OCI-LY1 (cell line): ENCODE measurements around the gene SMIM5.

ENCODE experiments used
- H2AFZ ChIP-seq: fragments of 200-600 bp; sonication (generic), shearing (Covaris generic); 2 replicates; pipeline ENCODE4 v1.6.0; 2014; ENCODE audit warnings: antibody characterized with exemption, mild to moderate bottlenecking, low read length
- H3F3A ChIP-seq: fragments of 200-600 bp; sonication (generic), shearing (Covaris generic); 2 replicates; pipeline ENCODE4 v1.6.0; 2014; ENCODE audit warnings: mild to moderate bottlenecking, antibody characterized with exemption, low read length, moderate library complexity; ENCODE audit not compliant: insufficient read depth
- H3K27ac ChIP-seq: fragments of 200-600 bp; sonication (generic); 2 replicates; pipeline ENCODE4 v1.5.1; 2014; ENCODE audit warnings: low read length, mixed run types, mild to moderate bottlenecking, low read depth; ENCODE audit not compliant: poor library complexity, severe bottlenecking
- H3K27me3 ChIP-seq: fragments of 200-600 bp; sonication (generic); 2 replicates; pipeline ENCODE4 v1.6.0; 2014; ENCODE audit warnings: antibody characterized with exemption, mild to moderate bottlenecking, low read length, moderate library complexity; ENCODE audit not compliant: insufficient read depth
- H3K36me3 ChIP-seq: fragments of 200-600 bp; sonication (generic); 2 replicates; pipeline ENCODE4 v1.6.1; 2014; ENCODE audit warnings: mild to moderate bottlenecking, antibody characterized with exemption, low read length, moderate library complexity, mixed read lengths; ENCODE audit not compliant: insufficient read depth
- H3K4me1 ChIP-seq: fragments of 200-600 bp; sonication (generic); 2 replicates; pipeline ENCODE4 v1.5.1; 2014; ENCODE audit warnings: mild to moderate bottlenecking, low read length, moderate library complexity; ENCODE audit not compliant: insufficient read depth, severe bottlenecking
- H3K4me2 ChIP-seq: fragments of 200-600 bp; sonication (generic), shearing (Covaris generic); 2 replicates; pipeline ENCODE4 v1.6.1; 2014; ENCODE audit warnings: low read length
- H3K4me3 ChIP-seq: fragments of 200-600 bp; sonication (generic); 2 replicates; pipeline ENCODE4 v1.5.1; 2014; ENCODE audit warnings: low read length, low read depth, mild to moderate bottlenecking, mixed read lengths; ENCODE audit not compliant: poor library complexity, severe bottlenecking
- H3K79me2 ChIP-seq: fragments of 200-600 bp; shearing (Covaris generic); 2 replicates; pipeline ENCODE4 v1.6.1; 2016; ENCODE audit warnings: mixed run types, low read length, mixed read lengths; ENCODE audit not compliant: insufficient read depth
- H3K9ac ChIP-seq: fragments of 200-600 bp; sonication (generic), shearing (Covaris generic); 2 replicates; pipeline ENCODE4 v1.6.1; 2014; ENCODE audit warnings: mild to moderate bottlenecking, low read length, mixed read lengths
- H3K9me2 ChIP-seq: fragments of 200-600 bp; sonication (generic), shearing (Covaris generic); 2 replicates; pipeline ENCODE4 v1.6.1; 2014; ENCODE audit warnings: low read depth, mild to moderate bottlenecking, low read length, mixed read lengths
- H3K9me3 ChIP-seq: fragments of 200-600 bp; shearing (Covaris generic); 2 replicates; pipeline ENCODE4 v1.6.1; 2014; ENCODE audit warnings: low read length, mixed read lengths
- H4K20me1 ChIP-seq: fragments of 200-600 bp; sonication (generic), shearing (Covaris generic); 2 replicates; pipeline ENCODE4 v1.6.0; 2016; ENCODE audit warnings: mild to moderate bottlenecking, low read length; ENCODE audit not compliant: insufficient read depth
- EZH2 ChIP-seq: fragments of 200-600 bp; sonication (generic), shearing (Covaris generic); IDR thresholded peaks from 2 replicates; pipeline ENCODE4 v1.8.0; 2017; ENCODE audit warnings: borderline replicate concordance, mixed run types, mild to moderate bottlenecking, antibody characterized with exemption, low read length, moderate library complexity, mixed read lengths
- TF ChIP-seq, protein P1 (sequence below): fragments of 200-600 bp; sonication (generic), shearing (Covaris generic); IDR thresholded peaks from 2 replicates; pipeline ENCODE4 v1.5.1; 2017; ENCODE audit warnings: mild to moderate bottlenecking, antibody characterized with exemption, low read length, moderate library complexity, mixed read lengths

The SMIM5 gene

DNA sequence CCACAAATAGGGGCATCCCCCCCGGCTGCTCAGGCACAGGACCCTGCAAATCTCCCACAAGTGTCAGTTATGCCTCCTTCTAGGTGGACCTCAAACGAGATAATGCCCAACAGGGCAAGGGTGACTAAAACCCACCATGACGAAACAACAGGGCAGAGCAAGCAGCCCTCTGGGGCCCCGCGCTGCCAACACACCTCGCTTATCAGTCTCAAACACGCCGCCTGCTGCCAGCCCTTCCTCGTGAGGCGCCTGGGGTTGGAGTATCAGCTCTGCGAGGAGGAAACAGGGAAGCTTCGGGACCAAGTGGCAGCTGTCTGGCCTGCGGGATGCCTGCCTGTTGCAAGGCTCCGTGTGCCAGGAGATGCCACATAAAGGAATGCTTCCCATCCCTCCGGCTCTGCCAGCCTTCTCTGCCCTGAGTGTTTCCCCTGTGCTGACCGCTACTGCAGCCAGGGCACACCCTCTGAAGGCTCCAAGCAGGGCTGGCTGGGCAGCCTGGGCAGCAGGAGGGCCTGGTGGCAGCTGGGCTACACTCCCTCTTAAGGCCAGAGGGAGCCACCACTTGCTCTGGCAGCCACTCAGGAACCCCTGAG, 2.5 kb downstream of the SMIM5 start:
- H3K9me2 ChIP-seq: no peaks in the 10 kb centered on the region
- no peak for TF ChIP-seq EZH2
- TF ChIP-seq, protein P1, sequence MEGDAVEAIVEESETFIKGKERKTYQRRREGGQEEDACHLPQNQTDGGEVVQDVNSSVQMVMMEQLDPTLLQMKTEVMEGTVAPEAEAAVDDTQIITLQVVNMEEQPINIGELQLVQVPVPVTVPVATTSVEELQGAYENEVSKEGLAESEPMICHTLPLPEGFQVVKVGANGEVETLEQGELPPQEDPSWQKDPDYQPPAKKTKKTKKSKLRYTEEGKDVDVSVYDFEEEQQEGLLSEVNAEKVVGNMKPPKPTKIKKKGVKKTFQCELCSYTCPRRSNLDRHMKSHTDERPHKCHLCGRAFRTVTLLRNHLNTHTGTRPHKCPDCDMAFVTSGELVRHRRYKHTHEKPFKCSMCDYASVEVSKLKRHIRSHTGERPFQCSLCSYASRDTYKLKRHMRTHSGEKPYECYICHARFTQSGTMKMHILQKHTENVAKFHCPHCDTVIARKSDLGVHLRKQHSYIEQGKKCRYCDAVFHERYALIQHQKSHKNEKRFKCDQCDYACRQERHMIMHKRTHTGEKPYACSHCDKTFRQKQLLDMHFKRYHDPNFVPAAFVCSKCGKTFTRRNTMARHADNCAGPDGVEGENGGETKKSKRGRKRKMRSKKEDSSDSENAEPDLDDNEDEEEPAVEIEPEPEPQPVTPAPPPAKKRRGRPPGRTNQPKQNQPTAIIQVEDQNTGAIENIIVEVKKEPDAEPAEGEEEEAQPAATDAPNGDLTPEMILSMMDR: no peak

DNA sequence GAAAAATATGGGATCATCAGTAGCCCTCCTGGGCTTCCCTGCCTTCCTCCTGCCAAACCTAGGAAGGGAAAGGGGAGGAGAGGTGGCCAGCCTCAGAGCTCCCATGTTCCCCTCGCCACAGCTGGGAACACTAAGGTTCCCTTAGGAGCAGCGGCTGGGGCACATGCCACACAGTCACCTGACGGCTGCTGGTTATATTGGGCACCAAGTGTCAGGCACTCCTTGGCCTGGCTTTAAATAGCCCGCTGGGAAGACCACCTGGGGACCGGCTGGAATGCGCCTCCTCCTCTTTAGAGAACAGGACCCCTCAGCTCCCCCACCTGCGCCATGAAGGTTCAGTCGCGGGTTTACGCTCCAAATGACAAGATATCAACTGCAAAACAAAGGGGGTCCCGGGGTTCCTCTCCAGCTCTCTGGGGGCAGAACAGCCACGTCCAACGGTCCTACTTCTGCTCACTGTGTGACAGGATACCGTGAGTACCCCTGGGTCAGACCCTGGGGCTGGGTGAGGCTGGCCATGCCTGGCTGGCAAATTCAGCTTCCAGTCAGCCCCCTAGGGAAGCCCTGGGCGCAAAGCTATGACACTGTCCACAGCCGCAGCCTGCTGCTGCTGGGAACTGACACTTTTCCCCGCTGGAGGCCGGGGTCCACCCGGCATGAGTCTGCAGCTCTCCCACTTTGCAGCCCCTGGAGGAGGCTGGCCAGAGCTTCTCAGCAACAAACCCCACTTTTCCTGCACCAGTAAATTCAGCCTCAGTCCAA, 3.3 kb downstream of the SMIM5 start:
- Histone ChIP-seq H3K27me3 (no peaks in the 10 kb centered on the region), H3K9ac (no peak overlapping the region), H3K4me2 (no peak overlapping the region), H3K27ac (no peak overlapping the region), H2AFZ (no peak overlapping the region), H3K79me2 (no peaks in the 10 kb centered on the region), H3K4me3 (no peak overlapping the region), H3K36me3 (peaks cover 4% of the 10 kb centered on the region; the same call in 1 of the 2 replicates), H3K9me2 (no peaks in the 10 kb centered on the region), H3K9me3 (no peaks in the 10 kb centered on the region), H4K20me1 (no peaks in the 10 kb centered on the region), H3K4me1 (no peaks in the 10 kb centered on the region), H3F3A (no peaks in the 10 kb centered on the region)
- TF ChIP-seq EZH2: no peak
- TF ChIP-seq, protein P1: no peak

More for the DNA sequence above, 2.5 kb downstream of the SMIM5 start:
- Histone ChIP-seq H3K4me2 (no peak overlapping the region), H3K4me1 (no peaks in the 10 kb centered on the region), H4K20me1 (no peaks in the 10 kb centered on the region), H3K36me3 (peaks cover 11% of the 10 kb centered on the region; the same call in 1 of the 2 replicates), H3K4me3 (no peak overlapping the region), H2AFZ (no peak overlapping the region), H3K27me3 (no peaks in the 10 kb centered on the region), H3K9ac (no peak overlapping the region), H3K9me3 (no peaks in the 10 kb centered on the region), H3K79me2 (no peaks in the 10 kb centered on the region), H3K27ac (no peak overlapping the region), H3F3A (no peaks in the 10 kb centered on the region)

DNA sequence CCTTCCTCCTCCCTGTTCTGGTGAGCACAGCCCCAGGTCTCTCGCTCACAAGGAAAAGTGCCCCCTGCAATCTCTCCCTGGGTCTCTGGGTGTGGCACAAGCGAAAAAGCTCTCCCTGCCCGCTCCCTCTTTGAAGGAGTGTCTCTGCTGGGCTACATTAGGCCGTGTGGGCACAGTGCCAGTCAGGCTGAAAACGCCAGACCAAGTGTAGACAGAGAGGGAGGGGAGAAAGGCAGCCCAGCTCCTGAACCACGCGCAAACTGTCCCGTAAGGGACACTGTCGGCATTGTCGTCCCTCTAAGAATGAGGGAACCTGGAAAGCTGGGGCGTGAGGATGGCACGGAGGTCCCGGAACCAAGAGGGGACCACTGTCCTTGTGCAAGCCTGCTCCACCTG, 3.9 kb downstream of the SMIM5 start:
- H2AFZ ChIP-seq: no peak overlapping the region
- no peaks in the 10 kb centered on the region for H4K20me1 ChIP-seq
- H3K27ac ChIP-seq: no peak overlapping the region
- H3K4me3 ChIP-seq: no peak overlapping the region
- H3K4me1 ChIP-seq: no peaks in the 10 kb centered on the region
- peaks cover under 1% of the 10 kb centered on the region; the same call in 1 of the 2 replicates for H3K36me3 ChIP-seq
- TF ChIP-seq, protein P1: no peak
- no peak for TF ChIP-seq EZH2
- no peaks in the 10 kb centered on the region for H3K79me2 ChIP-seq
- no peaks in the 10 kb centered on the region for H3K9me2 ChIP-seq
- H3K9ac ChIP-seq: no peak overlapping the region
- H3F3A ChIP-seq: no peaks in the 10 kb centered on the region
- no peak overlapping the region for H3K4me2 ChIP-seq
- H3K27me3 ChIP-seq: no peaks in the 10 kb centered on the region
- H3K9me3 ChIP-seq: no peaks in the 10 kb centered on the region
